MM.1S (cell line): ENCODE results near the gene NCAPH2.
A peak's percentile ranks its signal among the peaks of the same experiment; 100 is the strongest.

ENCODE experiments used
- DNase-seq: peaks from one replicate; pipeline ENCODE4 v3.0.0-alpha.2; 2015
- H2AFZ ChIP-seq: fragments of 300-600 bp; sonication (generic); 2 replicates; pipeline ENCODE4 v1.6.0; 2016; ENCODE audit warnings: antibody characterized with exemption, low read length
- H3F3A ChIP-seq: fragments of 300-600 bp; sonication (generic); 2 replicates; pipeline ENCODE4 v1.6.1; 2016; ENCODE audit warnings: mild to moderate bottlenecking, antibody characterized with exemption, low read length, moderate library complexity, mixed read lengths; ENCODE audit not compliant: insufficient read depth
- H3K27ac ChIP-seq: fragments of 300-600 bp; sonication (generic); 2 replicates; pipeline ENCODE4 v1.5.1; 2016; ENCODE audit warnings: mild to moderate bottlenecking, low read length
- H3K27me3 ChIP-seq: fragments of 300-600 bp; sonication (generic); replicated peaks from 2 replicates; pipeline ENCODE4 v1.6.0; 2016; ENCODE audit warnings: low read length; ENCODE audit not compliant: insufficient read depth
- H3K36me3 ChIP-seq: fragments of 300-600 bp; sonication (generic); replicated peaks from 2 replicates; pipeline ENCODE4 v1.6.1; 2016; ENCODE audit warnings: mild to moderate bottlenecking, low read length, mixed read lengths; ENCODE audit not compliant: insufficient read depth
- H3K4me1 ChIP-seq: fragments of 300-600 bp; sonication (generic); 2 replicates; pipeline ENCODE4 v1.6.1; 2016; ENCODE audit warnings: low read length, mixed read lengths
- H3K4me2 ChIP-seq: fragments of 300-600 bp; sonication (generic); 2 replicates; pipeline ENCODE4 v1.6.0; 2016; ENCODE audit warnings: low read depth, low read length
- H3K4me3 ChIP-seq: fragments of 300-600 bp; sonication (generic); 2 replicates; pipeline ENCODE4 v1.5.1; 2016; ENCODE audit warnings: low read length, mixed read lengths
- H3K79me2 ChIP-seq: fragments of 300-600 bp; sonication (generic); 2 replicates; pipeline ENCODE4 v1.6.1; 2016; ENCODE audit warnings: mixed run types, low read length, mixed read lengths
- H3K9ac ChIP-seq: fragments of 300-600 bp; sonication (generic); 2 replicates; pipeline ENCODE4 v1.6.1; 2016; ENCODE audit warnings: low read length, mixed read lengths
- H3K9me2 ChIP-seq: fragments of 300-600 bp; sonication (generic); replicated peaks from 2 replicates; pipeline ENCODE4 v1.6.1; 2016; ENCODE audit warnings: mild to moderate bottlenecking, low read length, mixed read lengths; ENCODE audit not compliant: insufficient read depth
- H3K9me3 ChIP-seq: fragments of 300-600 bp; sonication (generic); replicated peaks from 2 replicates; pipeline ENCODE4 v1.6.1; 2016; ENCODE audit warnings: mild to moderate bottlenecking, low read length, mixed read lengths; ENCODE audit not compliant: insufficient read depth
- H4K20me1 ChIP-seq: fragments of 300-600 bp; sonication (generic); 2 replicates; pipeline ENCODE4 v1.6.1; 2016; ENCODE audit warnings: mild to moderate bottlenecking, low read length, moderate library complexity, mixed read lengths; ENCODE audit not compliant: insufficient read depth
- CTCF ChIP-seq: fragments of 300-600 bp; sonication (generic); IDR thresholded peaks from 2 replicates; pipeline ENCODE4 v1.5.1; 2016; ENCODE audit warnings: antibody characterized with exemption, low read length, mixed read lengths
- EZH2 ChIP-seq: fragments of 300-600 bp; sonication (generic); optimal IDR thresholded peaks from 2 replicates; pipeline ENCODE3; 2017; ENCODE audit warnings: low read depth, mild to moderate bottlenecking, antibody characterized with exemption, low read length, mixed read lengths
- EZH2phosphoT487 ChIP-seq: fragments of 300-600 bp; sonication (generic); IDR thresholded peaks from 2 replicates; pipeline ENCODE4 v1.6.1; 2018; ENCODE audit warnings: antibody characterized with exemption, low read length

The NCAPH2 gene

GRCh38 chr22:50467341-50467740 is 40.7 kb upstream of the NCAPH2 start:
- Histone ChIP-seq H3K4me1 (peaks cover 34% of the 10 kb centered on the region), H3K27me3 (no peaks in the 10 kb centered on the region), H4K20me1 (no peaks in the 10 kb centered on the region), H2AFZ (no peak overlapping the region), H3K9ac (no peak overlapping the region), H3K9me2 (no peaks in the 10 kb centered on the region), H3K4me2 (no peak overlapping the region), H3F3A (peaks cover 23% of the 10 kb centered on the region), H3K4me3 (no peak overlapping the region), H3K27ac (no peak overlapping the region), H3K79me2 (peaks cover 51% of the 10 kb centered on the region), H3K9me3 (no peaks in the 10 kb centered on the region), H3K36me3 (no peaks in the 10 kb centered on the region; the same call in 1 of the 2 replicates)
- TF ChIP-seq EZH2phosphoT487 (no peak), EZH2 (no peak), CTCF (no peak)
- DNase-seq: no peak

DNA sequence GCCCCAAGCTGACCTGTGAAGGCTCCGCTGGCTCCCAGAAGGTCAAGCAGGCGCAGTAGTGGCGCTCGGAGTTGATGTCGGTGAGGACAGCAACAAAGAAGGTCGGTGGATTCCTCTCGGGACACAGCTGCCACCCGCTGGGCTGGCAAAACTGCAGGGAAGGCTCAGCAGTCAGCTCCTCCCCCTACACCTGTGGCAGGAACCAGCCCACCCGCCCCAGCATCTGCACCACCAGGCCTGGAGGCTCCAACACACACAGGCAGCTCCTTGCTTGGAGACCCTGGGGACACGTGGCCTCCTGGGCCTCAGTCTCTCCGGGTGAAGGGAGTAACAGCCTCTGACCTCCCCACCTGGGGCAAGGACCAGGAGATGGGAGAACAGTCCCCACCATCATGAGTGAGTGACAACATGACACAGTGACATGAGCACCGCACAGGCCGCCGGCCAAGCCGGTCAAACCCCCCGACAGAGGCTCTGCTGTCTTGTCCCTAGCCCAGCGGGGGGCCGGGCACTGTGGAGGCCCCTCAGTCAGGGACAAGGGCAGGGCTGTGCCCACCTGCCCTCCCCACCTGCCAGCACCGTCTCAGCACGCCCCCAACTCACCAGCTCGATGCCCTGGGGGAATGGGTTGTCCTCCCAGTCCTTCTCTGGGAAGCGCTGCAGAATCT is 40.1 kb upstream of the NCAPH2 start:
- no peak overlapping the region for H2AFZ ChIP-seq
- TF ChIP-seq EZH2: no peak
- no peak for TF ChIP-seq CTCF
- TF ChIP-seq EZH2phosphoT487: no peak
- H3K79me2 ChIP-seq: peaks cover 57% of the 10 kb centered on the region
- no peak overlapping the region for H3K27ac ChIP-seq
- H3K27me3 ChIP-seq: no peaks in the 10 kb centered on the region
- H3K4me1 ChIP-seq: peaks cover 39% of the 10 kb centered on the region
- peaks cover 23% of the 10 kb centered on the region for H3F3A ChIP-seq
- no peak overlapping the region for H3K4me3 ChIP-seq
- DNase-seq: no peak
- no peaks in the 10 kb centered on the region for H3K9me2 ChIP-seq
- H3K36me3 ChIP-seq: no peaks in the 10 kb centered on the region; the same call in 1 of the 2 replicates
- no peak overlapping the region for H3K9ac ChIP-seq
- H3K4me2 ChIP-seq: no peak overlapping the region
- H3K9me3 ChIP-seq: no peaks in the 10 kb centered on the region
- H4K20me1 ChIP-seq: no peaks in the 10 kb centered on the region

DNA sequence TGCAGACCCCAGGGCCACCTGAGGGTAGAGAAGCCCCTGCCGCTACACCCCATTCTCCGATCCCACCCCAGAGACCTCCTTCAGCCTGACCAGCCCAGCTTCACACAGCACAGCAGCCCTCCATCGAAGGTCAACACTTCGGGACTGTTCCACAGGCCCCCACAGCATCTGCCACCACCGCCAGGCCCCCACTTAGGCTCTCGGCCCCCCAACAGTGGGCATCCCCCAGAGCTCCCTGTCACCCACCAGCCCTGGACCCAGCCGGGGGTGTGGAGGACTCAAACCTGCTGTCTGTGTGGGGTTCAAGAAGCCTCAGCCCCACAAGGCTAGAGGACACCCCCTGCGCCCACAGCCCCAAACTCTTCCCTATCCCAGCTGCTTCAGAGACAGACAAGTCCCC is 39.4 kb upstream of the NCAPH2 start:
- no peak overlapping the region for H3K4me3 ChIP-seq
- H3K9me2 ChIP-seq: no peaks in the 10 kb centered on the region
- no peak overlapping the region for H3K9ac ChIP-seq
- H3K27ac ChIP-seq: peak overlapping the region; percentile 88
- H3F3A ChIP-seq: peaks cover 23% of the 10 kb centered on the region
- peaks cover 3% of the 10 kb centered on the region; the same call in 1 of the 2 replicates for H4K20me1 ChIP-seq
- DNase-seq: no peak
- H3K4me1 ChIP-seq: peaks cover 47% of the 10 kb centered on the region
- no peaks in the 10 kb centered on the region for H3K36me3 ChIP-seq
- TF ChIP-seq CTCF: no peak
- no peak for TF ChIP-seq EZH2phosphoT487
- no peak for TF ChIP-seq EZH2
- H3K27me3 ChIP-seq: no peaks in the 10 kb centered on the region
- no peaks in the 10 kb centered on the region for H3K9me3 ChIP-seq
- no peak overlapping the region for H2AFZ ChIP-seq
- peaks cover 64% of the 10 kb centered on the region for H3K79me2 ChIP-seq
- no peak overlapping the region for H3K4me2 ChIP-seq
